Suprapubic skin (tissue), 4 donors: ENCODE measurements around the gene LCN12.

Experiments used
- CTCF ChIP-seq, 2 donors: fragments of 200-600 bp in 1 of 2; fragments of 450-650 bp in 1 of 2; sonication (generic) in 1 of 2; IDR thresholded peaks; one replicate each; pipeline ENCODE4 v1.5.1; 2016 to 2019; ENCODE audit warnings: antibody characterized with exemption in 2 of 2, mild to moderate bottlenecking in 1 of 2, moderate library complexity in 1 of 2
- EP300 ChIP-seq: sonication (generic); formaldehyde crosslinking; IDR thresholded peaks from one replicate; pipeline ENCODE4 v1.6.1; 2017; ENCODE audit warnings: antibody characterized with exemption
- POLR2A ChIP-seq, 2 donors: fragments of 450-650 bp; IDR thresholded peaks; one replicate each; pipeline ENCODE4 v1.6.1; 2017; ENCODE audit warnings: antibody characterized with exemption in 2 of 2, mild to moderate bottlenecking in 2 of 2, moderate library complexity in 2 of 2
- POLR2AphosphoS5 ChIP-seq, 3 donors: sonication (generic); formaldehyde crosslinking; IDR thresholded peaks; one replicate each; pipeline ENCODE4 v1.6.1; 2017; ENCODE audit warnings: antibody characterized with exemption in 3 of 3

GRCh38 chr9:136992819-136993369 lies 40.8 kb downstream of the LCN12 start:
- TF ChIP-seq CTCF (IDR thresholded peaks at IDR 0.05) (no peak), POLR2A (IDR thresholded peaks at IDR 0.05) (no peak), POLR2AphosphoS5 (IDR thresholded peaks at IDR 0.05) (no peak), EP300 (no peak)
